Right ventricle myocardium inferior (tissue), 1 donor: ENCODE data around the gene ELOVL6. TPM values are rescaled to one million over a fixed set of nuclear protein-coding genes. Genes with fewer than 3 reads are reported as not detected.
A peak's percentile ranks its signal among the peaks of the same experiment; 100 is the strongest.
"Not testable (repeated sequence)": the region's sequence is repeated elsewhere in the genome, so short reads cannot be mapped to it uniquely, and the experiment has no call there.

ENCODE experiments used
- ATAC-seq: fragments of 200-7000 bp; cut with Tn5 transposase; one replicate; pipeline ENCODE4 v1.9.1; 2020; ENCODE audit warnings: mild to moderate bottlenecking, moderate library complexity
- DNase-seq: peaks from one replicate; pipeline ENCODE4 v3.0.0; 2021; ENCODE audit errors: missing footprints
- intact Hi-C: fragments of 100-400 bp; cut with DNase I; formaldehyde crosslinking; loops from one replicate; pipeline ENCODE4 v1.11.0; 2022
- total RNA-seq: library from RNA; stranded (reverse); fragmentation: NEBNext Ultra II Directional; extraction: Animal tissue kit (Norgen Biotek cat#: 25700); gene quantifications from one replicate; pipeline ENCODE4 v1.2.1, GENCODE V29; 2021
- donor health status: DM: no; HTN: yes; CAD: no; lungs with severe emphysema.

The ELOVL6 gene
- total RNA-seq, 1 donor from 2014 or later: 2.0 TPM

DNA sequence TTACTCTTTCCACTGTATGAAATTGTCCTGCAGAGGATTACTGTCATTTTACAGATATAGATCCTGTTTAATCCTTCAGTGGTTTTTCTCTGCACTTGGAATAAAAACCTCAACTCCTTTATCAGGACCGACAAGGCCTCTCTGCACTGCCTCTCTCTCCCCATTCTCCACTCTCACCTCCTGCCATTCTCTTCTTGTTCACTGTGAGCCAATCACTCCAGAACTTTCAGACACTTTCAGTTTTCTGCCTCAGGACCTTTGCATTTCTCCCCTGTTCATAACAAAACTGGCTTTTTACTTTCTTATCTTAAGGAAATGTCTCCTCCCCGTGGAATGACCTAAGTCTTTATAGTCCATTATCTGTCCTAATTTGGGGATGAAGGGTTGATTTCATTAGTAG is 137.3 kb downstream of the ELOVL6 start:
- DNase-seq (no peak), ATAC-seq (no peak)
- intact Hi-C loops: no loop called here

DNA sequence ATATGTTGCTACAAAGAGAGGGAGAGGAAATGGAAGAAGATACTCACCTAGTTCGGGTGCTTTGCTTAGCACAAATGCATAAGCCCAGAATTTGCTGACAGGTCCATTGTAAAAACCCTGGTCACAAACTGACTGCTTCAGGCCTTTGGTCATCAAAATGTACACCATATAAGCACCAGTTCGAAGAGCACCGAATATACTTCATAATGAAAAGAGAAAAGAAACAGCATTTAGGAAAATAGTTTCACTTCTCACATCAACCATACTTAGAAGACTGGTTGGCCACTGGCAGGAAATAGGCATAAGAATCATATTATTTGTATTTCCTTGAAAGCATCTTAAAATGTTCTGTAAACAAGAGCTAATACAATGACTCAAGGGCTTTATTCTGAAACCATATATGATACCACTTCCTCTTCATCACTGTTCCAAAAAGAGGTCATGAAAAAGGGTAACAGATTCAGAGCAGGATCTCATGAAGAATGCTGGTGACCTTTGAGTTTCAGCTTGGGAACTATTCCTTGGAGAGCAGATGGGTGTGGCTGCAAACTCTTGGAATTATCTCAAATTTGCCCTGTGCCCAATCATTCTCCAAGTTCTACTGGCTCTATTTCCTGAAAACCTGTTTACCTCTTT is 138.7 kb downstream of the ELOVL6 start:
- no peak for DNase-seq
- intact Hi-C loops: no loop called here
- no peak for ATAC-seq

DNA sequence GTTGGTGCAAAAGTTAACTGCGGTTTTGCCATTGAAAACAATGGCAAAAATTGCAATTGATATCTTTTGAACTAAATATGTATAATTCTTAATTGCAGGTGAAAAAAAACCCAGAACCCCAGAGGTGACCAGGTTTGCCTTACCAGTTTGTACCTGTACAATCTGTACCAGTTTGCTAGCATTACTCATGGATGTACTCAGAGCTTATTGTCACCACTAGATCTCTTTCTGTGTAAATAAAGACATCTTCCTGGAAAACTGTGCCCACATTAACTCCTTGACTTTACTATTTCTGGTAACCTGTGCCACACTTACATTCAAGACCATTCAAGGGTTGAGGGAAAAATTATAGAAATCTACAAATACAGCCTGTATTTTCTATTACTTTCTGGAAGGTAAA is 139.7 kb downstream of the ELOVL6 start:
- DNase-seq (no peak), ATAC-seq (no peak)
- intact Hi-C loops: no loop called here

DNA sequence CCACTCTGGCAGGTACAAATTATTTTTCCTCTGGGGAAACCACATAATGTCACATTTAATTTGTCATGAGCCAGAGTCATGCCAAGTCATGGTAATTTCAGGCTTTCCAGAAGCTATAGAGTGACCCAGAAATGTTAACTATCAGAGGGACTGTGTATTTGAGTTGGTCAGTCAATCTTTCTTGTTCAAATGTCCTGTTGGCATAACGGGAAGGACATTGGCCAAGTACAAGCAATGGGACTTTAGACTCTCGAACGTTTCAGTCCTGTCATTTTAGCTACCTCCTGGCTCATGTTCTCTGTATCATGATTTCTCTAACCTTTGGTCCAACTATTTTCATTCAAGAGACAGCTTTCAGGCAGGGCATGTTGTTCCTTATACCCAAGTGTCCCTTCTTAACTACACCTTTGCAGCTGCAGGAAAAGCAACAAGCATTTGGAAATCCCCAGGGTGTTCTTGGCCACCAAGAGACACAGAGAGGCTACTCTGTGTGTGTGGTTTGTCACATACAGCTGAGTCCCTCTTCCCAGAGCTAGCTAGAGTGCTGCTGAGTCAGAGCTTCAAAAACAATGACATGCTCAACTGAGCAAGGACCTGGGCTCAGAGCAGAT is 143.2 kb downstream of the ELOVL6 start:
- DNase-seq (no peak), ATAC-seq (no peak)
- intact Hi-C loops: no loop called here

DNA sequence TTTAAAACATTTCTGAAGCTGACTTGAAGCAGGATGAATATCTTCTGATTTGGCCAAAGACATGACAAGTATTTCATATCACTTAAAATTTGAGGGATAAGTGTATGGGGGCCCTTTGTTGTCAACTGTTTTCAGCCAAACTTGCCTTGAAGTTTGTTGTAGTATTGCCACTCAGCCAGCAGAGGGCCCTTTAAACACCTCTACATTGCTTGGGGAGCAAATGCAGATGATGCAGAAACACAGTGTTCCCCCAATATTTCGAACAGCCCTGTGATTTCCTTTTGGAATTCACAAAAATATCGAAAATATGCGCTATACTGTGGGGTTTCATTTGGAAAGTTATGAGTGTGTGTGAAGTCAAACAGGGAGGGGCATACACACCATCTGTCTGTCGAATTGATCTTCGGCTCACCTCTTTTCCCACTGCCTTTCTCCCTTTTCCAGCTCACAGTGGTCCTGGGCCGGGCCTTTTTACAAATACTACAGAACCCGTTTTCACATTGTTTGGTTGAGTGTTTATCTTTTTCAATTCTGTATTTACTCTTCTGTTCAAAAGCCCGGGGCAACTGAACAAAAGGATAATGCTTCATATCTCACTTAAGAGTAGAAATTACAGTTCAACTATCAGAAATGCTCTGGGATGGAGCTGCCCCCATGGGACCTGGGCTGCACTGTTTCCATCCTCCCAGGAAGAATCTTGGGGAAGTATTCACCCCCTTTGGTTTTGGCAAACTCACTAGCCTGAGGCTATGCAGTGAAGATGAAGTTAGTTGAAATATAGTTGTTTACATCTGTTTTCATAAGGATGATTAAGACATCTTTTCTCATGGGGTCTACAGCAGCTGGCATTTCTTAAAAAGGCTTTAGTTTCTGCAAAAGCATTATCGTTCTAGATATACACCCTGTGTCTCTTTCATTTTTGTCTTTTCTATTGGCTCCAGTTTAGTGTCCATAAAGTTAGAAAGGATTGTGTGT is 148.2 kb downstream of the ELOVL6 start:
- intact Hi-C loops: loop anchor here (5.0 kb wide), 2 partner anchors 147 to 162 kb away; partner anchors contain the start of gene ELOVL6
- ATAC-seq (peak; percentile 28), DNase-seq (no peak)

DNA sequence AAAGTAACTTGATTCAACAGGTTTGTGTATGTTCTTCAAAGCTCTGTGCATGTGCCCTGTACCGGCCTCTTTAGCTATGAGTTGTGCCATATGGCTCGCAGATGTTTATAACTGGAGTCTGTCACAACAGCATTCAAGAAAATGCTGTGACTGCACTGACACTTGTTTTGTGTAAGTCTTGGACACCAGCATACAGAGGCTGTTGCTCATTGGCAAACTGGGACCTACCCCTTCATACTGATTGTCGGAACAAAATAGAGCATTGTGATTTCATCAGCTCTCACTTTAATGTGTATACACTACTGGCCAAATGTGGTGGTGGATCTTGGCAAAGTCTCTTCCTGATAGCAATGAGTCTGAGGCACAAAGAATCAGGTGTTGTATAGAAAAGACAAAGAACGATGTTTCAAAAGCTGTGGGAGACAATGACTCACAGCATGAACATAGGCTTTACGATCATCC is 151.8 kb downstream of the ELOVL6 start:
- intact Hi-C loops: loop anchor here (5.0 kb wide), 1 partner anchor 166 kb away; no protein-coding TSS in a partner anchor
- no peak for DNase-seq
- ATAC-seq: no peak

DNA sequence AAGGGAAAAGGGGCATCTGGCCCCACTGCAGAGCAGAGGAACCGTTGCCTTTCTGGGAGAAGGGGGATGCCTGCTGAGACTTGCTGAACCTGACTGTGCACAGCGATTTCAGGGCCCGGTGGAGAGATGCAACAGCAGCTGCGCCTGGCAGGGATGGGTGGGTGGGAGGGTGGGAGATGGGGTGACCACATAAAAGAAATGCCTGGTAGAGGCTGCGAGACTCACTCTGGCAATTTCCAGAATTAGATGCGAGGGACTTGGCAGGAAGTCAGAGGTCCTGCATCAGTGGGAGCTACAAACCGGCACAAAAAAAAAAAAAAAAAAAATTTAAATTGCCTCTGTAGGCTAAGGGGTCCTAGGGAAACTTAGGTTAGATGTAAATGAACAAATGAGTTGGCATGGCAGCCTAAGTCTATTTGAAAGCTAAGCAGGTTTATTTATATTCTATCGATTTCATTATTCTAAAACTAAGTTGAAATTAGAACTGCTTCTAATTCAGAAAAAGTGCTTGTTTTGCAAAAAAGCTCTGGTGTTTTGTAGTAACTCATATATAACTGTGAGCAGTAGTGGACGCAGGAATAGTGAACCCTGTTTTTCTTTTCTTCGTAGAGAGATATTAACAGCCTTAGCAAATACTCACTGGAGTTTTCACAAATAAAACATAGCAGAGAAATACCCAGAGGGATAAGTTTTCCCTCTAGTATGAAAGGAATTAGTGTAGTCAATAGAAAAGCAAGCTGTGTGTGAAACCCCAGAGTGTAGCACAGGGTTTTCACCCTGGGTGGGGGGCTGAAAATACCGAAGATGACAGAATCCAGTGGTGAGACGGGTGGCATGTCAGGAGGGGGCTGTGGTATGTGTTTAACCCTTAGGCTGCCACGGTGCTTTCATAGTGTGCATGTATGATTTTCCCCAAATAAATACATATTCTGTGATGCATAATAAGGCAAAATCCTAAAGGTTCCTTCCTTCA is 155.6 kb downstream of the ELOVL6 start:
- intact Hi-C loops: no loop called here
- no peak for DNase-seq
- ATAC-seq: no peak

DNA sequence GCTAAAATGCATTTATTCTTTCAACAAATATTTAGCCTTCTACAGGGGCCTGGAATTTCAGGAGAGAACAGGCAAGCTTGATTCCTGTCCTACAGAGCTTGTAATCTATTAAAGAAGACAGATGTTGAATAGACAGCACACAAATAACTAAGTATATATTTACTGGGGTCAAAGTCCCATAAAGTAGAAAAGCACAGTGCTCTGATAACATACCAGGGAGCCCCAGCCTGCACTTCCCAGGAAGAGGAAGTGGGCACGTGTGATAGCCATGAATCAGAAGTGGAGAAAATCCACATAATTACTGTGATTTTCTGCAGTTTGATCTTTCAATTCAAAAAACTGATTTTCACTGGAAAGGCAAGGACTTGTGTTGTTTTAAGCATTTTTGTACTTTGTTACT is 156.7 kb downstream of the ELOVL6 start:
- ATAC-seq (no peak), DNase-seq (no peak)
- intact Hi-C loops: no loop called here

DNA sequence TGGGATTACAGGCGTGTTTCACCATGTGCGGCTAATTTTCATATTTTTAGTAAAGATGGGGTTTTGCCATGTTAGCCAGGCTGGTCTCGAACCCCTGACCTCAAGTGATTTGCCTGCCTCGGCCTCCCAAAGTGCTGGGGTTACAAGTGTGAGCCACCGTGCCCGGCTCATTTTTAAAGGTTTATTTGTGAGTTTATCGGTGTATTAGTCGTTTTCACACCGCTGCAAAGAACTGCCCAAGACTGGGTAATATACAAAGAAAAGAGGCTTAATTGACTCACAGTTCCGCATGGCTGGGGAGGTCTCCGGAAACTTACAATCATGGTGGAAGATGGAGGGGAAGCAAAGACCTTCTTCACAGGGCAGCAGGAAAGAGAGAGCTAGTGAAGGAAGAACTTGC is 159.3 kb downstream of the ELOVL6 start:
- intact Hi-C loops, ATAC-seq, DNase-seq: not testable (repeated sequence)

DNA sequence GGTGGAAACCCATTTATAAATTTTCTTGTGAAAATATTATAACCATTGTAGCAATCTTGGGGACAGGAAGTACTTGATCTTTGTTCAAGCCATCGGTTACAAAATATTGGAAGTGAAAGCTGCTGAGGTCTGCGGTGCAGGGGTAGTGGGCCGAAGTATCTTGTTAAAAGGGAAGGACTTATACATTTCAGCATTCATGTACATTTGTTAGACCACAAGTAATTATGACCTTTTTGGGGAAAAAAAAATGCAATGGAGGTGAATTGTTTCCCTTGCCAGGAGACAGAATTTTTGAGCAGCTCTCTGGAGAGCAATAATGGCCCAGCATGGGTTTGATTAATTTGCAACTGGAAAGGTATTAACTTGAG is 164.4 kb downstream of the ELOVL6 start:
- ATAC-seq: no peak
- intact Hi-C loops: no loop called here
- no peak for DNase-seq

DNA sequence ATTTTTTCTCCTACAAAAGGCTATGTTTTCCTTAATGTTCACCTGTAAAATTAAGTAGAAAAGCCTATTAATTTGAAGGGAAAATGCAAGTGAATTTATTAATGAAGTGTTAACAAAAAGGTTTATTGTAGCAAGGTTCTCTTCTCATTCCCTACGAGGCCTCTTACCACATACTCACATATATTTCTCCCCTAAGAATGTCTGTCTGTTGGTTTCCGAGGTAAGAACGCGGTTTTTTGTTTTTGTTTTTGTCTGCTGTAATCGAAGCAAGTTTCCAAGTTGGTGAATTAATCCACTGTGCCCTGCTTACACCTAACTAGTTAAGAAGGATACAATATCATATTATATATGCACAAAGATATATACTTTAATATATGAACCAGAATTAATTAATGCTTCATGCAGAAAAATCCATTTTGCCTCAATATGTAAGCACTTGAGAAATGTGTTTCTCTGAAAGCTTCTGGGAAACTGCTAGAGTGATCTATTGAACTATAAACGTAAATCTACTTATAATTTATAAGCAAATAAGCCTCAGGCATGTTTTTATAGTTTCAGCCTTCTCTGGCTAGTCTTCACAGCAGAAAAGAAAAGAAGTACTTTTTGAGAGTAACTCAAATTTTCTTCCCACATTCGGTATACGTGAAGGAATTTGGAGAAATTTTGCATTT is 164.9 kb downstream of the ELOVL6 start:
- intact Hi-C loops: no loop called here
- no peak for DNase-seq
- no peak for ATAC-seq

DNA sequence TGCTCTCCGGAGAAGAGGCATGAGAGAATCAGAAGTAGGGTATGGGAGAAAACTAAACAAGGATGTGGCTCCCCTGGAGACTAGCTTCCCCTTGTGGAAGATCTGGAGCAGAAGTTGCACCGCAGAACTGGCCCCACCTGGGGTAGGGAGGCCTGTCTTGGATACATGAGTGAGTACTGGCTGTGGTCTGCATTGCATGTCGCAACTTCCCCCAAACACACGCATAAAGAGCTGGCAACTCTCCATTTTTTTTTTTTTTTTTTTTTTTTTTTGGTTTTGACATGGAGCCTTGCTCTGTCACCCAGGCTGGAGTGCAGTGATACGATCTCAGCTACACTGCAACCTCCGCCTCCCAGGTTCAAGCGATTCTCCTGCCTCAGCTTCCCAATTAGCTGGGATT is 165.8 kb downstream of the ELOVL6 start:
- ATAC-seq: peak; percentile 50
- intact Hi-C loops: no loop called here
- no peak for DNase-seq

DNA sequence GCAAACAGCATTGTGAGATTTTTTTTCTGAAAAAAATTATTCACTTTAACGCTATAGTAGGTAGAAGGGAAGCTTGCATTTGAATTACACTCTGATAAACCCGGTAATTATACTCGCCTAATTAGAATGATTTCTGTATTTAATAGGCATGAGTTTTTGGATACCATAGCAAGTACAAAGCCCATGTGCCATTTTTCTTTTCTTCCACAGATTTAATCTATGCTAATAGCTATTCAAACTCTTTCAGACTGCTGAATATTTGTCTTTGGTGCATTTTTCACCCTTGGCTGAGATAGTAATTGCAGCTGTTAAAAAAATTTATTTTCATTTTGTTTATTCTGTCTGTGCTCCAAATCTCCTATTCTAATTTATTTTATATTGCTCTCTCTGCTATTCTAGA is 172.7 kb downstream of the ELOVL6 start:
- DNase-seq (no peak), ATAC-seq (no peak)
- intact Hi-C loops: no loop called here

DNA sequence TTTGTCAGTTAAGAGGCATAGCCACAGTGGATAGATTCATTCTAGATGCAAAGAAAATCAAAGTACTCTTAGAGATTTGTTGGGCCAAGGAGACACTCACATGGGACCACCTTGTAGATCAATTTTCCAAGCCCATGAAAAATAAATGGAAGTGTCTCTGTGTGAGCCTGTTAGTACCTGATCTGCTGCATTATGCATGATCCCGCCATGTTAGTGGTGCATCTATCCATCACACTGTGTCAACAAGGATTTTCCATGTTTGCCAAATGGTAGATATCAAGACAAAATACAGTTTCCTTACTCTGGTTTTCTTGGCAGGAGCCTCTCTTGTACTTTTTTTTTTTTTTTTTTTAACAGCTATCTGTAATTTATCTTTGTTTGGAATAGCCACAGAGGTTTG is 173.4 kb downstream of the ELOVL6 start:
- no peak for ATAC-seq
- DNase-seq: no peak
- intact Hi-C loops: no loop called here

DNA sequence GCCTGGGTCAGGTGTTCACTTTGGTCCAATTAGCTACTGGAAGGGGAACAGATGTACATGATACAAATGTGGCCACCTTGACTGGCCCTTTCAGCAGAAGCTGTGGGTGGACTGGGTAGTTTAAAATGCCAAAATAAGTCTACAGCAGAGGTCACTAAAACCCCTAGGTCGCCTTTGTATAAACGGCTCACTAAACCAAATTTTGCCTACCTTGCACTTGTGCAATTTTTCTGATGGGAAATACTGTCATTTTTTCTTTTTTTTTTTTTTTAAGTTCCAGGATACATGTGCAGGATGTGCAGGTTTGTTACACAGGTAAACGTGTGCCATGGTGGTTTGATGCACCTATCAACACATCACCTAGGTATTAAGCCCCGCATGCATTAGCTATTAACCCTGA is 176.0 kb downstream of the ELOVL6 start:
- intact Hi-C loops: no loop called here
- no peak for ATAC-seq
- no peak for DNase-seq

DNA sequence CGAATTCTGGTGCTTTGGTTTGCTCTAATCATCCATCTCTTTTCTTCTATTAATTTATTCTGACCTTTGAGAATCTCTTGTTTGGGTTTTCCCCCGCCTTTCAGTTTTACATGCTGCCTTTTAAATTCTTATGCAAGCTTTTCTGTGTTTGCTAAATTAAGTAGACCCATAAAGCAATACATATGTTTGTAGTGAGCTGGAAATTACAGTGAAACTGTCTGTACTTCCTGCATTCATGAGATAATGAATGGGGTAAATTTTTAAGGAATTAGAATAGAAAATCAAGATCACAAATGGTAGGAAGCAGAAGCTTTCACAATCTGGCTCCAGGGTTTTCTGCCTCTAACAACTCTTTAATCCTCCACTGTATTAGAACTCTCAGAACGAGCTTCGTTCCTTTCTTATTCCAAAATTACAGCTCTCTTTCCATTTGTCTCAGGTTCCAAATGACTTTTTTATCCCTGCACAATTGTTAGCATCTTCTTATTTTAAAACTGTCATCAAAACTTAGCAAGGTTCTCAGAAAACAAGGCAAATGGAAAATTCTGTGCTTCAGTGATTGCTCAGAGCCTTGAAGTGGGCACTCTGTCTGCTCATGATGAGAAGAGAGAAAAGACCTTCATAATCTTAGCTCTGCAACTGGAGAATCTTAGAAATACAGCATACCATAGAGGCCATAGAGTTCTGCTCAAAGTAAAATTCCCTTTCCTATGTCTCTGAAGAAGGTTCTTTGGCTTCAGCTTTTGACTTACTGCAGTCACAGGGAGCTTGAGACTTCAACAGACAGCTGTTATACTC is 177.6 kb downstream of the ELOVL6 start:
- intact Hi-C loops: no loop called here
- no peak for DNase-seq
- no peak for ATAC-seq

DNA sequence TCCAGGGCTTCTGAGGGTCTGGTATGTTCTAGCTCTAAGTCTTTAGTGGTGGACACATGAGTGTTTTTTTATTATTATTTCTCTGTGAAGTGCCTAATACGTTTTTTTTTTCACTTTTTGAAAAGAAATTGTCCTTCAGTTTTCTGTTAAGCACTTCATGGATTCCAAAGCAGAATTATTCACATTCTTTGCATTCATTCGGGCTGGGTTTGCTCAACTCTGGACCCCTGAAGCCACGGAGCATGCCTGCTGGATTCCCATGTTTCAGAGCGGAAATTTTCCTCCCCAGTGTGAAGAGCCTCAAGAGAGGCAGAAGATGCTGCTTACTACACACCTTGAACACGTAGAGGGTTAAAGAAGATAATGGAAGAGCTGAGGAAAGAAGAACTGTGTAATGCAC is 178.3 kb downstream of the ELOVL6 start:
- no peak for ATAC-seq
- intact Hi-C loops: no loop called here

More for the DNA sequence above, 178.3 kb downstream of the ELOVL6 start:
- no peak for DNase-seq
